Measurements from ENCODE around the gene CFAP410. TPM values are rescaled to one million over a fixed set of nuclear protein-coding genes. Genes with fewer than 3 reads are reported as not detected.
A peak's percentile ranks its signal among the peaks of the same experiment; 100 is the strongest.
"Not testable (repeated sequence)": the region's sequence is repeated elsewhere in the genome, so short reads cannot be mapped to it uniquely, and the experiment has no call there.

CFAP410 gene
- polyA plus RNA-seq, 10 donors = 10.5 to 20.6 (median 15.3) TPM

GRCh38 chr21:44318489-44319285, 20.5 kb downstream of the CFAP410 start:
- DNase-seq = no peak

- no peak for DNase-seq
Observed at GRCh38 chr21:44317871-44318270, 21.3 kb downstream of the CFAP410 start.

GRCh38 chr21:44317241-44317782, 21.9 kb downstream of the CFAP410 start:
- no peak for DNase-seq

GRCh38 chr21:44316277-44316900, 22.8 kb downstream of the CFAP410 start:
- no peak for DNase-seq

- no peak for DNase-seq
Observed at GRCh38 chr21:44315691-44316203, 23.4 kb downstream of the CFAP410 start.

GRCh38 chr21:44314561-44314960, 24.6 kb downstream of the CFAP410 start:
- no peak for DNase-seq

GRCh38 chr21:44314128-44314527, 25.1 kb downstream of the CFAP410 start:
- no peak for DNase-seq

GRCh38 chr21:44313451-44313850, 25.7 kb downstream of the CFAP410 start:
- DNase-seq = no peak

- DNase-seq = no peak
Observed at GRCh38 chr21:44312716-44313115, 26.5 kb downstream of the CFAP410 start.

- DNase-seq = no peak
Observed at GRCh38 chr21:44312089-44312488, 27.1 kb downstream of the CFAP410 start.

- DNase-seq = no peak
Observed at GRCh38 chr21:44310628-44311507, 28.3 kb downstream of the CFAP410 start.

GRCh38 chr21:44306936-44307704, 32.1 kb downstream of the CFAP410 start:
- DNase-seq = no peak

- DNase-seq = no peak
Observed at GRCh38 chr21:44305691-44306090, 33.5 kb downstream of the CFAP410 start.

GRCh38 chr21:44304877-44305293, 34.3 kb downstream of the CFAP410 start:
- DNase-seq = peak in 1 of 3 donors; percentile 63

GRCh38 chr21:44304011-44304616, 35.1 kb downstream of the CFAP410 start:
- no peak for DNase-seq

GRCh38 chr21:44303490-44303981, 35.7 kb downstream of the CFAP410 start:
- no peak for DNase-seq

GRCh38 chr21:44302573-44303401, 36.4 kb downstream of the CFAP410 start:
- DNase-seq = not testable (repeated sequence)

- peak; percentile 38 to 65 (median 46) for DNase-seq
Observed at GRCh38 chr21:44301961-44302406, 37.2 kb downstream of the CFAP410 start.

GRCh38 chr21:44301141-44301540, 38.0 kb downstream of the CFAP410 start:
- DNase-seq = no peak

Data from muscle of back (tissue), 11 donors.